Activated T-cell treated with anti-CD3 and anti-CD28 coated beads, Interleukin-2, amount 50 U/mL, for 4 hours (primary cell): ENCODE results near the gene CHN2. TPM values are rescaled to one million over a fixed set of nuclear protein-coding genes. Genes with fewer than 3 reads are reported as not detected.
"Not testable (repeated sequence)": the region's sequence is repeated elsewhere in the genome, so short reads cannot be mapped to it uniquely, and the experiment has no call there.

Source experiments
- ATAC-seq, 2 donors: fragments of 200-7000 bp; cut with Tn5 transposase; one replicate each; pipeline ENCODE4 v1.10.0; 2021
- DNase-seq: peaks from one replicate; pipeline ENCODE4 v3.0.0-alpha.2; 2020
- H3K27me3 Mint-ChIP-seq: one replicate; pipeline ENCODE4 v1.8.0; 2021; ENCODE audit warnings: low read depth, mixed read lengths
- H3K36me3 Mint-ChIP-seq: one replicate; pipeline ENCODE4 v1.8.0; 2022; ENCODE audit warnings: mixed read lengths; ENCODE audit not compliant: insufficient read depth
- H3K4me1 Mint-ChIP-seq: one replicate; pipeline ENCODE4 v1.8.0; 2021; ENCODE audit warnings: low read depth, mixed read lengths
- H3K4me3 Mint-ChIP-seq: one replicate; pipeline ENCODE4 v1.8.0; 2021; ENCODE audit warnings: mild to moderate bottlenecking, moderate library complexity, mixed read lengths
- H3K9me3 Mint-ChIP-seq: one replicate; pipeline ENCODE4 v1.8.0; 2021; ENCODE audit warnings: mixed read lengths
- total RNA-seq, 3 donors: library from RNA; stranded (reverse); gene quantifications; one replicate each; pipeline ENCODE4 v1.2.1, GENCODE V29; 2021

Gene CHN2
- total RNA-seq, 3 donors from 2014 or later, result 1.1 to 1.5 (median 1.4) TPM

- H3K4me3 Mint-ChIP-seq, result no peak overlapping the region
- no peaks in the 10 kb centered on the region for H3K27me3 Mint-ChIP-seq
- ATAC-seq (no peak), DNase-seq (no peak)
- no peaks in the 10 kb centered on the region for H3K4me1 Mint-ChIP-seq
- H3K36me3 Mint-ChIP-seq, result no peaks in the 10 kb centered on the region
- H3K9me3 Mint-ChIP-seq, result peaks cover 8% of the 10 kb centered on the region
These were observed 324.0 kb downstream of the CHN2 start for GRCh38 chr7:29518616-29519015.

GRCh38 chr7:29523728-29524127, 329.2 kb downstream of the CHN2 start:
- H3K4me1 Mint-ChIP-seq, result no peaks in the 10 kb centered on the region
- ATAC-seq (no peak), DNase-seq (no peak)
- H3K9me3 Mint-ChIP-seq, result peaks cover 8% of the 10 kb centered on the region
- no peaks in the 10 kb centered on the region for H3K36me3 Mint-ChIP-seq
- H3K27me3 Mint-ChIP-seq, result peaks cover 3% of the 10 kb centered on the region
- H3K4me3 Mint-ChIP-seq, result no peak overlapping the region

GRCh38 chr7:29527505-29528108, 333.0 kb downstream of the CHN2 start:
- peaks cover 3% of the 10 kb centered on the region for H3K9me3 Mint-ChIP-seq
- no peak for DNase-seq
- peaks cover 5% of the 10 kb centered on the region for H3K27me3 Mint-ChIP-seq
- H3K4me1 Mint-ChIP-seq, result no peaks in the 10 kb centered on the region
- ATAC-seq, result no peak
- H3K36me3 Mint-ChIP-seq, result no peaks in the 10 kb centered on the region
- H3K4me3 Mint-ChIP-seq, result no peak overlapping the region

- H3K36me3 Mint-ChIP-seq, H3K4me1 Mint-ChIP-seq, H3K27me3 Mint-ChIP-seq, DNase-seq, ATAC-seq, H3K4me3 Mint-ChIP-seq, H3K9me3 Mint-ChIP-seq: not testable (repeated sequence)
These were observed 334.0 kb downstream of the CHN2 start for GRCh38 chr7:29528526-29528925.

Other genes starting within 250 kb of the CHN2 start
- under 1 TPM in 1 of 3 donors, not detected in 2; 0.05 TPM for gene TRIL, start 236.4 kb upstream of the CHN2 start, total RNA-seq
- gene CPVL, start 48.2 kb upstream of the CHN2 start, total RNA-seq, result under 1 TPM in 1 of 3 donors, not detected in 2; 0.45 TPM